ENCODE measurements around the gene FYN.

Gene FYN

GRCh38 chr6:111777357-111777756 is 95.9 kb downstream of the FYN start:
- TF ChIP-seq CTCF (IDR thresholded peaks at IDR 0.05), result no peak
- intact Hi-C loops (cut with DNase I; ENCODE audit: low total_unique reads), result no loop called here
- no peak overlapping the region for H3K4me3 ChIP-seq
- H3K27ac ChIP-seq, result no peak overlapping the region
- no peaks in the 10 kb centered on the region for H3K9me3 ChIP-seq
- H3K4me1 ChIP-seq, result no peaks in the 10 kb centered on the region
- DNase-seq, result no peak
- H3K27me3 ChIP-seq, result no peaks in the 10 kb centered on the region
- no peaks in the 10 kb centered on the region for H3K36me3 ChIP-seq

- Histone ChIP-seq H3K4me1 (no peaks in the 10 kb centered on the region), H3K27ac (no peak overlapping the region), H3K36me3 (no peaks in the 10 kb centered on the region), H3K27me3 (no peaks in the 10 kb centered on the region), H3K4me3 (no peak overlapping the region), H3K9me3 (no peaks in the 10 kb centered on the region)
- intact Hi-C loops (cut with DNase I; ENCODE audit: low total_unique reads), result no loop called here
- DNase-seq, result no peak
- no peak for TF ChIP-seq CTCF (IDR thresholded peaks at IDR 0.05)
Measured at GRCh38 chr6:111776236-111777221, 96.7 kb downstream of the FYN start.

DNA sequence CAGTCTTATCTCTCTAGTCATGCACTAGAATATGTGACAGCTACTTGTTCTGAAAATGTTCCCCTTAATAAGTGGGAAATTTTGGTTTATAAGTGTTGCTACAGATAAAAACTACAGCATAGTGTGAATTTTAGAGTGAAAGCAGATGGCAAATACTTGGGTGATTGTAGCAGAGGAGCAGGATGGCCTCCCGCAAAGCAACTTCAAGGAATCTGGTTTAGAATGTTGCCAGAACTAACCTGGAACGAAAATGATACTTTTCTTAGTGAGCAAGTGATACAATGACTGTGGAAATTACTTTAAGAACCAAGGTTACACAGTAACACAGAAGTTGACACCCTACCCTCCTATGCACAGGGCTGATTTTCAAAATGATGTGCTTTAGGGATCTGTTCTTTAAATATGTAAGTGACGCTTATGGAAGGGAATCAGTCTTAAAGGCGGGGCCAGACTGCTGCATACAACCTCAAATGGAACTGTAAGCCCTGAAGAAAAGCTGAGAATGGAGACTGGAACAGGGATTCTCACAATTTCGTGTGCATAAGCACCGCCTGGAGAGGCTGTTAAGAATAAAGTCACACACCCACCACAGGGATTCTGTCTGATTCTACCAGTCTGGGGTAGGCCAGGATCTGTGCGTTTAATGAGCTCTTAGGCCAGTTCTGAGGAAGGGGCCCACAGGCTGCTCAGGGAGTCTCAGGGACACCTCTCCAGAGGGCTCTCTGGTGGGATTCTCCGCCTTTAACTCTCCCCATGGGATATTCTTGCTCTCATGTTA is 97.9 kb downstream of the FYN start:
- DNase-seq, result no peak
- Histone ChIP-seq H3K4me1 (no peaks in the 10 kb centered on the region), H3K4me3 (no peak overlapping the region), H3K36me3 (no peaks in the 10 kb centered on the region), H3K9me3 (no peaks in the 10 kb centered on the region), H3K27ac (no peak overlapping the region), H3K27me3 (no peaks in the 10 kb centered on the region)
- intact Hi-C loops (cut with DNase I; ENCODE audit: low total_unique reads), result no loop called here
- no peak for TF ChIP-seq CTCF (IDR thresholded peaks at IDR 0.05)

DNA sequence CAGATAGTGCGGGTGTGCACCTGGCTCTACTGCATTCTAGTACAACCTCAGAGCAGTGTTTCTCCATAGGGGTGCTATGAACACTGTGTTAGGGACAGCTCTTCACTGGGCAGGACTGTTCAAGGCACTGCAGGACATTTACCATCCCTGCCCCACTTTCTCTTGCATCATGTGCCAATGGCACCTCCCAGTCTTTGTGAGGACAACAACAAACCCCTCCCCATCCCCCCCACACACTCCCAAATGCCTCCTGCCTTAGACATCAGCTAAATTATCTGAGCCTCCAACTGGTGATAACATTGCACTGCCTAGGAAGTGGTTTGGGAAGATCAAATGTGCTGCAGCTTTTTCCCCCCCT is 98.9 kb downstream of the FYN start:
- Histone ChIP-seq H3K36me3 (no peaks in the 10 kb centered on the region), H3K4me3 (no peak overlapping the region), H3K4me1 (no peaks in the 10 kb centered on the region), H3K9me3 (no peaks in the 10 kb centered on the region), H3K27me3 (no peaks in the 10 kb centered on the region), H3K27ac (no peak overlapping the region)
- DNase-seq, result no peak
- no peak for TF ChIP-seq CTCF (IDR thresholded peaks at IDR 0.05)
- intact Hi-C loops (cut with DNase I; ENCODE audit: low total_unique reads), result no loop called here

DNA sequence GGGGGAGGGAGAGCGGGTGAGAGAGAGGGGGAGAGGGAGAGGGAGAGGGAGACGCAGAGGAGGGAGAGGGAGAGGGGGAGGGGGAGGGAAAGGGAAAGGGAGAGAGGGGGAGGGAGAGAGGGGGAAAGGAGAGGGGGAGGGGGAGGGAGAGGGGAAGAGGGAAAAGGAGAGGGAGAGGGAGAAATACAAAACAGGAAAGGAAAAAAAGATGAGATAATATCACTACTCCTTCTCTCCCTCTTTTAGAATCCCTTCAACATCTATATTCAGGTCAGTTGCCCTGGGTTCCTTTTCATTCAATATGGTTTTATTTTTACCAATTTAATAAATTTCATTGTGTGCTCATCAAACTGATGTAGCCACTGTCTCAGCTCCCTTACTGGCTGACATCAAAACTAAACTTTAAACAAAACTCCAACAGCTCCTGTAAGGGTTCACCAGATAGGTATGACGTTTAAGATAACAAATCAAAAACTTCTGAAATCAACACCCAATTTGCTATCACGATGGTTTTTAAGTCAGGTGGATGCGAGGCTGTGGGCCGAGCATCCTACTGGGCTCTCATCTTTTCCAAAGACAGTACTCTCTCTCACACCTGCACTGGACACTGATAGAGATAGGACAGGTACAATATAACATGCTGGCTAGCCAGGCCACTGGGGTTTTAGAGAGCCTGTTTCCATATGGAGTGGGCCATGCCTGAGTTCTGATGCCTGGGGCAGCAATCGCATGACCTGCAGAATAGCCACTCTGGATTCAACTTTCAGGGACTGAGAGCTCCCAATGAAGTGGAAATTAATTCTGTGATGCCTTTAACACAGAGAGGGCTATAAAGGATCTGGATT is 99.5 kb downstream of the FYN start:
- TF ChIP-seq CTCF (IDR thresholded peaks at IDR 0.05), result no peak
- DNase-seq, result no peak
- H3K27me3 ChIP-seq, result no peaks in the 10 kb centered on the region
- intact Hi-C loops (cut with DNase I; ENCODE audit: low total_unique reads), result no loop called here
- no peak overlapping the region for H3K4me3 ChIP-seq
- no peak overlapping the region for H3K27ac ChIP-seq
- no peaks in the 10 kb centered on the region for H3K36me3 ChIP-seq
- no peaks in the 10 kb centered on the region for H3K9me3 ChIP-seq
- no peaks in the 10 kb centered on the region for H3K4me1 ChIP-seq
